GM12878 (cell line): Measurements from ENCODE around the gene DOCK9. TPM values are rescaled to one million over a fixed set of nuclear protein-coding genes. Genes with fewer than 3 reads are reported as not detected.

ENCODE experiments used
- ATAC-seq: fragments of 200-7000 bp; cut with Tn5 transposase; 3 replicates; pipeline ENCODE4 v1.9.1; 2020; ENCODE audit warnings: mild to moderate bottlenecking, moderate library complexity
- BruUV-seq: library from RNA; stranded (reverse); fragments of 400-500 nt; replicated peaks from 2 replicates; lab custom pipeline; 2021; lab: Mats Ljungman, UMichigan
- CTCF ChIA-PET: fragments of 300-600 bp; sonication (Branson Sonifier 250); formaldehyde crosslinking; extraction: SDS; loops from one replicate; lab custom pipeline; 2021; ENCODE audit warnings: inconsistent platforms; lab: Yijun Ruan, JAX
- POLR2A ChIA-PET: fragments of 350-600 bp; formaldehyde crosslinking; extraction: SDS; loops from one replicate; lab custom pipeline; 2021; ENCODE audit warnings: inconsistent platforms; lab: Charles Lee
- RAD21 ChIA-PET: fragments of 300-600 bp; sonication (Branson Sonifier 250); formaldehyde crosslinking; loops from one replicate; lab custom pipeline; 2023; ENCODE audit warnings: antibody characterized with exemption; ENCODE audit not compliant: unreplicated experiment; lab: Charles Lee
- SMC1A ChIA-PET: fragments of 300-600 bp; sonication (Branson Sonifier 250); formaldehyde crosslinking; loops from one replicate; lab custom pipeline; 2023; ENCODE audit not compliant: unreplicated experiment, uncharacterized antibody; lab: Charles Lee
- DNase-seq: peaks from one replicate; pipeline ENCODE4 v3.0.0-alpha.2; 2011; ENCODE audit warnings: low read depth, low spot score
- FAIRE-seq: peaks from 3 replicates; lab custom pipeline; 2011; peaks lifted over from hg19 to GRCh38; lab: Jason Lieb, UNC
- H2AFZ ChIP-seq: 2 replicates; pipeline ENCODE4 v1.6.0; 2011; ENCODE audit warnings: low read depth, low read length, control low read depth; ENCODE audit not compliant: control insufficient read depth
- H3K27ac ChIP-seq: 2 replicates; pipeline ENCODE4 v1.5.1; 2011; ENCODE audit warnings: control low read depth; ENCODE audit not compliant: control insufficient read depth, insufficient read depth
- H3K27me3 ChIP-seq, 2 experiments: replicated peaks in 1 of 2; 2 replicates each; pipeline versions ENCODE4 v1.6.0 to v1.6.1; 2011; ENCODE audit warnings: low read length in 1 of 2; ENCODE audit not compliant: control insufficient read depth in 2 of 2, insufficient read depth in 2 of 2
- H3K36me3 ChIP-seq, 2 experiments: 2 replicates each; pipeline ENCODE4 v1.5.1; 2011; ENCODE audit warnings: low read length in 1 of 2; ENCODE audit not compliant: control insufficient read depth in 2 of 2, insufficient read depth in 2 of 2
- H3K4me1 ChIP-seq: 2 replicates; pipeline ENCODE4 v1.6.1; 2011; ENCODE audit warnings: mild to moderate bottlenecking, low read length, moderate library complexity, mixed read lengths; ENCODE audit not compliant: control insufficient read depth, insufficient read depth
- H3K4me2 ChIP-seq: 2 replicates; pipeline ENCODE4 v1.6.0; 2011; ENCODE audit warnings: control low read depth; ENCODE audit not compliant: control insufficient read depth, insufficient read depth
- H3K4me3 ChIP-seq: fragments of 200-600 bp; sonication (generic); 2 replicates; pipeline ENCODE4 v1.5.1; 2016
- H3K79me2 ChIP-seq: 2 replicates; pipeline ENCODE4 v1.6.0; 2011; ENCODE audit warnings: low read length; ENCODE audit not compliant: control insufficient read depth, insufficient read depth
- H3K9ac ChIP-seq: 2 replicates; pipeline ENCODE4 v1.8.0; 2011; ENCODE audit warnings: low read length, control low read depth, mixed read lengths; ENCODE audit not compliant: control insufficient read depth, insufficient read depth
- H3K9me3 ChIP-seq: replicated peaks from 3 replicates; pipeline ENCODE4 v1.5.1; 2011; ENCODE audit warnings: mild to moderate bottlenecking, low read length; ENCODE audit not compliant: control insufficient read depth, insufficient read depth
- H4K20me1 ChIP-seq: 2 replicates; pipeline ENCODE4 v1.6.0; 2011; ENCODE audit not compliant: control insufficient read depth, insufficient read depth
- E2F4 ChIP-seq: IDR thresholded peaks from 2 replicates; pipeline ENCODE4 v1.6.1; 2012; ENCODE audit warnings: low read depth, low read length, improper control_type of control experiment
- MEF2A ChIP-seq: IDR thresholded peaks from 2 replicates; pipeline ENCODE4 v1.6.1; 2011; ENCODE audit warnings: low read depth, mild to moderate bottlenecking, low read length, moderate library complexity; ENCODE audit not compliant: insufficient read depth
- POU2F2 ChIP-seq: IDR thresholded peaks from 3 replicates; pipeline ENCODE4 v1.6.1; 2011; ENCODE audit warnings: low read depth, mild to moderate bottlenecking, low read length, borderline replicate concordance
- RBBP5 ChIP-seq: fragments of 200-600 bp; sonication (generic); conservative IDR thresholded peaks from 2 replicates; pipeline ENCODE4 v1.6.1; 2016
- YY1 ChIP-seq: IDR thresholded peaks from 2 replicates; pipeline ENCODE4 v1.6.1; 2011; ENCODE audit warnings: low read depth, mild to moderate bottlenecking, low read length
- WGBS: methylation state at CpG from one replicate; pipeline ENCODE4 v1.1.6; 2016; ENCODE audit warnings: low lambda C conversion rate; ENCODE audit not compliant: insufficient replicate concordance, insufficient coverage; ENCODE audit errors: missing lambda C conversion rate; 5-methylcytosine and 5-hydroxymethylcytosine counted together
- in situ Hi-C: fragments of 300-500 bp; cut with MboI; formaldehyde crosslinking; loops from 9 replicates; pipeline ENCODE4 v1.14.3; 2018; ENCODE audit warnings: mixed read lengths
- intact Hi-C: fragments of 100-400 bp; cut with micrococcal nuclease; formaldehyde crosslinking; loops from one replicate; pipeline ENCODE4 v1.14.2; 2022; ENCODE audit not compliant: unreplicated experiment
- polyA plus RNA-seq, 11 experiments: library from polyadenylated mRNA; depleted of rRNA in 4 of 11; unstranded in 6 of 11; stranded (reverse) in 5 of 11; fragments of >200 nt; fragmentation: Nextera tagmentation in 4 of 11; fragmentation: Illumina TruSeq in 1 of 11; extraction: Ambion mirVana in 4 of 11; extraction: Trizol in 1 of 11; gene quantifications; 1 replicate in 1 of 11; 2 replicates in 10 of 11; pipeline versions ENCODE4 v1.2.1 to v1.2.3, GENCODE V29; 2011 to 2016; ENCODE audit warnings: inconsistent platforms in 2 of 11, missing spikeins in 2 of 11, low read depth in 1 of 11
- total RNA-seq, 4 experiments: library from RNA; depleted of rRNA in 3 of 4; stranded (reverse); fragments of >200 nt in 3 of 4; fragmentation: Illumina TruSeq in 1 of 4; extraction: Trizol in 1 of 4; gene quantifications; 2 replicates each; pipeline versions ENCODE4 v1.2.1 to v1.2.3, GENCODE V29; 2013 to 2021
- TF ChIP-seq, protein P1 (sequence below), 3 experiments: IDR thresholded peaks in 2 of 3; conservative IDR thresholded peaks in 1 of 3; 2 replicates each; pipeline ENCODE4 v1.5.1; 2011; ENCODE audit warnings: low read depth in 3 of 3, low read length in 3 of 3, mild to moderate bottlenecking in 3 of 3, control low read depth in 2 of 3, moderate library complexity in 2 of 3, inconsistent platforms in 1 of 3, mixed read lengths in 1 of 3; ENCODE audit not compliant: control insufficient read depth in 2 of 3, insufficient read depth in 1 of 3; ENCODE audit errors: extremely low read depth in 1 of 3

DOCK9 gene
- total and polyA plus RNA-seq, 10 of the 15 experiments (the other 5 are each of a cell fraction or from before 2014, with no cell fraction given) = 0.09 to 2.9 (median 0.74) TPM

GRCh38 chr13:98804336-98804855 lies 173.5 kb downstream of the DOCK9 start (continued):
- TF ChIP-seq, protein P1, sequence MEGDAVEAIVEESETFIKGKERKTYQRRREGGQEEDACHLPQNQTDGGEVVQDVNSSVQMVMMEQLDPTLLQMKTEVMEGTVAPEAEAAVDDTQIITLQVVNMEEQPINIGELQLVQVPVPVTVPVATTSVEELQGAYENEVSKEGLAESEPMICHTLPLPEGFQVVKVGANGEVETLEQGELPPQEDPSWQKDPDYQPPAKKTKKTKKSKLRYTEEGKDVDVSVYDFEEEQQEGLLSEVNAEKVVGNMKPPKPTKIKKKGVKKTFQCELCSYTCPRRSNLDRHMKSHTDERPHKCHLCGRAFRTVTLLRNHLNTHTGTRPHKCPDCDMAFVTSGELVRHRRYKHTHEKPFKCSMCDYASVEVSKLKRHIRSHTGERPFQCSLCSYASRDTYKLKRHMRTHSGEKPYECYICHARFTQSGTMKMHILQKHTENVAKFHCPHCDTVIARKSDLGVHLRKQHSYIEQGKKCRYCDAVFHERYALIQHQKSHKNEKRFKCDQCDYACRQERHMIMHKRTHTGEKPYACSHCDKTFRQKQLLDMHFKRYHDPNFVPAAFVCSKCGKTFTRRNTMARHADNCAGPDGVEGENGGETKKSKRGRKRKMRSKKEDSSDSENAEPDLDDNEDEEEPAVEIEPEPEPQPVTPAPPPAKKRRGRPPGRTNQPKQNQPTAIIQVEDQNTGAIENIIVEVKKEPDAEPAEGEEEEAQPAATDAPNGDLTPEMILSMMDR (IDR thresholded peaks at IDR 0.05 in 2 of 3, conservative IDR thresholded peaks at IDR 0.05 in 1 of 3; ENCODE audit: control insufficient read depth in 2 of 3, extremely low read depth in 1 of 3, insufficient read depth in 1 of 3, low read depth in 3 of 3, low read length in 3 of 3) = no peak
- TF ChIP-seq RBBP5 = no peak
- TF ChIP-seq MEF2A = no peak

DNA sequence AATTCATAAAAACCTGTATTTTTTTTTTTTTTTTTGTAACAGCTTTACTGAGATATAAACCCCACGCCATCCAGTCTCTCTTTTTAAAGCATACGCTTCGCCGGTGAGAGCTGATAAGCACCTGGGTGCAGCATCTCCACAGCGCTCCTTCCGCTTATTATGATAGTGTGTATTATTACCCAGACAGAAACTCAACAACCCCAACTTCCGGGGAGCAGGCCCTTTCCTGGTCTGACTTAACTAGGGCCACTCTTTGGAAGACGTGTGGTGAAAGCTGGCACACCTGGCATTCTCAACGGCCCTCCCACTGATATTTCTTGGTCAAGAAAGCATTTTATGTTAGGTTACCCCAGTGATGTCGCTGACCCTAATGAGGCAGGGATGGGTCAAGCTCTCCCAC lies 173.9 kb downstream of the DOCK9 start:
- H3K36me3 ChIP-seq = no peaks in the 10 kb centered on the region
- no peak overlapping the region for H3K9ac ChIP-seq
- DNase-seq = no peak
- intact Hi-C loops = no loop called here
- BruUV-seq = no TSS peak
- no peak overlapping the region for H2AFZ ChIP-seq
- ChIA-PET POLR2A (no interaction called here), SMC1A (interaction anchor here (0.6 to 1.2 kb wide), 3 partner anchors 17 to 356 kb away, joined by 3 read pairs; no protein-coding TSS in a partner anchor), RAD21 (interaction anchor here (0.5 to 0.6 kb wide), 2 partner anchors 8 to 38 kb away, joined by 3 to 4 read pairs; no protein-coding TSS in a partner anchor), CTCF (interaction anchor here (1.0 to 1.2 kb wide), 2 partner anchors 10 to 14 kb away, joined by 3 to 4 read pairs; no protein-coding TSS in a partner anchor)
- H3K4me1 ChIP-seq = no peaks in the 10 kb centered on the region
- in situ Hi-C loops = no loop called here
- H3K9me3 ChIP-seq = no peaks in the 10 kb centered on the region
- H3K27ac ChIP-seq = no peak overlapping the region
- FAIRE-seq = no peak
- H3K27me3 ChIP-seq = no peaks in the 10 kb centered on the region
- no peaks in the 10 kb centered on the region for H3K79me2 ChIP-seq
- no peak overlapping the region for H3K4me2 ChIP-seq
- no peak for ATAC-seq
- H3K4me3 ChIP-seq = no peak overlapping the region
- H4K20me1 ChIP-seq = no peaks in the 10 kb centered on the region
- WGBS = 51% methylated on average over 6 of the region's 10 CpGs
- TF ChIP-seq YY1 = no peak
- no peak for TF ChIP-seq POU2F2
- TF ChIP-seq E2F4 = no peak
